Fibroblast of lung (primary cell): Measurements from ENCODE around the gene SERTAD1. TPM values are rescaled to one million over a fixed set of nuclear protein-coding genes. Genes with fewer than 3 reads are reported as not detected.
A peak's percentile ranks its signal among the peaks of the same experiment; 100 is the strongest.

ENCODE experiments used
- DNase-seq, 2 donors: peaks; one replicate each; pipeline versions ENCODE4 v3.0.0 to v3.0.0-alpha.2; 2010; ENCODE audit warnings: low read depth in 2 of 2
- H2AFZ ChIP-seq: 2 replicates; pipeline ENCODE4 v1.5.1; 2012; ENCODE audit warnings: low read length, control low read depth, inconsistent platforms
- H3K27ac ChIP-seq: 2 replicates; pipeline ENCODE4 v1.5.1; 2011; ENCODE audit warnings: low read length, control low read depth; ENCODE audit not compliant: insufficient read depth
- H3K27me3 ChIP-seq: 2 replicates; pipeline ENCODE4 v1.5.1; 2011; ENCODE audit warnings: mild to moderate bottlenecking, low read length; ENCODE audit not compliant: control insufficient read depth, insufficient read depth
- H3K36me3 ChIP-seq: 2 replicates; pipeline ENCODE4 v1.5.1; 2011; ENCODE audit warnings: low read length; ENCODE audit not compliant: control insufficient read depth, insufficient read depth
- H3K4me1 ChIP-seq: 2 replicates; pipeline ENCODE4 v1.5.1; 2011; ENCODE audit warnings: low read length; ENCODE audit not compliant: control insufficient read depth, insufficient read depth; ENCODE audit errors: extremely low read depth
- H3K4me2 ChIP-seq: 2 replicates; pipeline ENCODE4 v1.5.1; 2011; ENCODE audit warnings: low read length, control low read depth; ENCODE audit not compliant: insufficient read depth; ENCODE audit errors: extremely low read depth
- H3K4me3 ChIP-seq, 4 experiments: fragments of 200-600 bp in 1 of 4; sonication (generic) in 1 of 4; replicated peaks in 1 of 4; 2 replicates each; pipeline ENCODE4 v1.5.1; 2011 to 2016; ENCODE audit warnings: low read length in 4 of 4, low read depth in 3 of 4, mild to moderate bottlenecking in 3 of 4, control low read depth in 2 of 4, inconsistent platforms in 1 of 4, mixed read lengths in 1 of 4; ENCODE audit not compliant: insufficient read depth in 1 of 4; ENCODE audit errors: control extremely low read depth in 1 of 4
- H3K79me2 ChIP-seq: 2 replicates; pipeline ENCODE4 v1.5.1; 2012; ENCODE audit warnings: mild to moderate bottlenecking, low read length, inconsistent platforms; ENCODE audit not compliant: control insufficient read depth, insufficient read depth
- H3K9ac ChIP-seq: 2 replicates; pipeline ENCODE4 v1.5.1; 2011; ENCODE audit warnings: mild to moderate bottlenecking, low read length, control low read depth; ENCODE audit not compliant: insufficient read depth
- H3K9me3 ChIP-seq: 2 replicates; pipeline ENCODE4 v1.5.1; 2012; ENCODE audit warnings: low read depth, low read length; ENCODE audit not compliant: control insufficient read depth, insufficient read depth
- H4K20me1 ChIP-seq: 2 replicates; pipeline ENCODE4 v1.5.1; 2011; ENCODE audit warnings: low read length; ENCODE audit not compliant: control insufficient read depth, insufficient read depth; ENCODE audit errors: extremely low read depth
- CTCF ChIP-seq, 2 donors: IDR thresholded peaks in 1 of 2; conservative IDR thresholded peaks in 1 of 2; 1 replicate in 1 of 2; 2 replicates in 1 of 2; pipeline ENCODE4 v1.5.1; 2011 to 2012; ENCODE audit warnings: low read length in 2 of 2, control low read depth in 1 of 2, inconsistent platforms in 1 of 2, low read depth in 1 of 2, mild to moderate bottlenecking in 1 of 2
- EZH2 ChIP-seq: IDR thresholded peaks from 2 replicates; pipeline ENCODE4 v1.5.1; 2012; ENCODE audit warnings: low read length, control low read depth, mild to moderate bottlenecking; ENCODE audit errors: missing control alignments
- polyA minus RNA-seq: library from RNA; depleted of rRNA, polyadenylated mRNA; stranded (reverse); fragments of >200 nt; gene quantifications from 2 replicates; pipeline ENCODE4 v1.2.3, GENCODE V29; 2011; ENCODE audit warnings: low replicate concordance
- polyA plus RNA-seq, 2 donors: library from polyadenylated mRNA; depleted of rRNA in 1 of 2; stranded (reverse) in 1 of 2; unstranded in 1 of 2; fragments of >200 nt; gene quantifications; 2 replicates each; pipeline ENCODE4 v1.2.1, GENCODE V29; 2011 to 2012; ENCODE audit warnings: missing spikeins in 1 of 2
- total RNA-seq: library from RNA; depleted of rRNA; stranded (reverse); fragments of >200 nt; gene quantifications from 2 replicates; pipeline ENCODE4 v1.2.1, GENCODE V29; 2014

SERTAD1 gene, protein sequence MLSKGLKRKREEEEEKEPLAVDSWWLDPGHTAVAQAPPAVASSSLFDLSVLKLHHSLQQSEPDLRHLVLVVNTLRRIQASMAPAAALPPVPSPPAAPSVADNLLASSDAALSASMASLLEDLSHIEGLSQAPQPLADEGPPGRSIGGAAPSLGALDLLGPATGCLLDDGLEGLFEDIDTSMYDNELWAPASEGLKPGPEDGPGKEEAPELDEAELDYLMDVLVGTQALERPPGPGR
- total RNA-seq (19.2 and 27.2 TPM in 2 replicates), polyA plus RNA-seq (7.2 and 12.7 TPM in 2 replicates), polyA minus RNA-seq (3.7 and 7.2 TPM in 2 replicates)
- polyA plus RNA-seq (2012): 10.2 and 18.3 TPM in 2 replicates

- Histone ChIP-seq H3K4me2 (peak within 1 kb of the TSS; percentile 97), H3K4me1 (peaks cover 6% of the 10 kb centered on the region), H3K27ac (peak within 1 kb of the TSS; percentile 97), H3K27me3 (no peaks in the 10 kb centered on the region), H3K9me3 (no peaks in the 10 kb centered on the region), H3K36me3 (peaks cover 9% of the 10 kb centered on the region), H3K79me2 (peaks cover 31% of the 10 kb centered on the region), H4K20me1 (no peaks in the 10 kb centered on the region), H2AFZ (peak within 1 kb of the TSS; percentile 56), H3K4me3 (peak within 1 kb of the TSS; percentile 80 to 99 (median 94)), H3K9ac (peak within 1 kb of the TSS; percentile 93)
- peak; percentile 98 to 99 for DNase-seq
- TF ChIP-seq CTCF (conservative IDR thresholded peaks at IDR 0.05 in 1 of 2, IDR thresholded peaks at IDR 0.05 in 1 of 2; ENCODE audit: low read depth in 1 of 2, low read length in 2 of 2) (peak; percentile 51 to 66), EZH2 (no peak)
Observed at GRCh38 chr19:40425450-40426287, at the start of gene SERTAD1. TSS of gene SERTAD1 (minus strand) at chr19:40425992. CDS start at chr19:40423546, 2,446 bp downstream.

GRCh38 chr19:40474737-40475136 lies 48.9 kb upstream of the SERTAD1 start:
- Histone ChIP-seq H3K4me1 (no peaks in the 10 kb centered on the region), H3K79me2 (no peaks in the 10 kb centered on the region), H3K27me3 (no peaks in the 10 kb centered on the region), H3K4me3 (no peak overlapping the region), H3K36me3 (no peaks in the 10 kb centered on the region), H4K20me1 (no peaks in the 10 kb centered on the region), H3K27ac (no peak overlapping the region), H3K9ac (no peak overlapping the region), H3K9me3 (no peaks in the 10 kb centered on the region), H2AFZ (no peak overlapping the region), H3K4me2 (no peak overlapping the region)
- TF ChIP-seq EZH2: no peak
- TF ChIP-seq CTCF (conservative IDR thresholded peaks at IDR 0.05 in 1 of 2, IDR thresholded peaks at IDR 0.05 in 1 of 2; ENCODE audit: low read depth in 1 of 2, low read length in 2 of 2): no peak
- DNase-seq: no peak

- TF ChIP-seq EZH2 (no peak), CTCF (conservative IDR thresholded peaks at IDR 0.05 in 1 of 2, IDR thresholded peaks at IDR 0.05 in 1 of 2; ENCODE audit: low read depth in 1 of 2, low read length in 2 of 2) (no peak)
- Histone ChIP-seq H3K79me2 (no peaks in the 10 kb centered on the region), H3K9ac (no peak overlapping the region), H3K36me3 (no peaks in the 10 kb centered on the region), H3K27me3 (no peaks in the 10 kb centered on the region), H3K4me3 (no peak overlapping the region), H3K4me2 (no peak overlapping the region), H2AFZ (no peak overlapping the region), H4K20me1 (no peaks in the 10 kb centered on the region), H3K9me3 (no peaks in the 10 kb centered on the region), H3K27ac (no peak overlapping the region), H3K4me1 (no peaks in the 10 kb centered on the region)
- DNase-seq: no peak
Observed at GRCh38 chr19:40472516-40472915, 46.7 kb upstream of the SERTAD1 start.
